IMR-90 (cell line): Measurements from ENCODE around the gene PHGDH. TPM values are rescaled to one million over a fixed set of nuclear protein-coding genes. Genes with fewer than 3 reads are reported as not detected.

Experiments
- ATAC-seq: fragments of 200-7000 bp; cut with Tn5 transposase; 2 replicates; pipeline ENCODE4 v1.9.1; 2020; ENCODE audit warnings: low read depth, mild to moderate bottlenecking, moderate library complexity
- BruUV-seq: library from RNA; stranded (reverse); fragments of 400-500 nt; replicated peaks from 2 replicates; lab custom pipeline; 2021; lab: Mats Ljungman, UMichigan
- CTCF ChIA-PET: fragments of 300-600 bp; formaldehyde crosslinking; extraction: SDS; loops from one replicate; lab custom pipeline; 2021; ENCODE audit warnings: antibody characterized with exemption; lab: Yijun Ruan, JAX
- POLR2A ChIA-PET: fragments of 300-600 bp; sonication (Branson Sonifier 250); formaldehyde crosslinking; loops from one replicate; lab custom pipeline; 2022; ENCODE audit warnings: antibody characterized with exemption; ENCODE audit not compliant: unreplicated experiment; lab: Charles Lee
- DNase-seq: peaks from one replicate; pipeline ENCODE4 v3.0.0; 2013
- H2AFZ ChIP-seq: replicated peaks from 2 replicates; pipeline ENCODE3; 2013; ENCODE audit warnings: low read length, mild to moderate bottlenecking; ENCODE audit not compliant: poor library complexity
- H2AK5ac ChIP-seq: 2 replicates; pipeline ENCODE4 v1.6.1; 2013; ENCODE audit warnings: low read depth, low read length, inconsistent platforms
- H2AK9ac ChIP-seq: replicated peaks from 2 replicates; pipeline ENCODE3; 2013; ENCODE audit warnings: mild to moderate bottlenecking, low read depth, low read length, moderate library complexity; ENCODE audit not compliant: poor library complexity
- H2BK120ac ChIP-seq: 2 replicates; pipeline ENCODE4 v1.6.1; 2013; ENCODE audit warnings: low read depth, low read length, inconsistent platforms
- H2BK15ac ChIP-seq: 3 replicates; pipeline ENCODE4 v1.6.1; 2013; ENCODE audit warnings: low read depth, low read length, inconsistent platforms
- H2BK20ac ChIP-seq: 2 replicates; pipeline ENCODE4 v1.6.1; 2013; ENCODE audit warnings: low read depth, mild to moderate bottlenecking, inconsistent platforms, low read length, moderate library complexity
- H2BK5ac ChIP-seq: 2 replicates; pipeline ENCODE4 v1.6.1; 2013; ENCODE audit warnings: mild to moderate bottlenecking, low read depth, low read length, inconsistent platforms; ENCODE audit not compliant: poor library complexity, severe bottlenecking
- H3K14ac ChIP-seq: replicated peaks from 2 replicates; pipeline ENCODE4 v1.6.1; 2013; ENCODE audit warnings: low read depth, low read length, inconsistent platforms
- H3K18ac ChIP-seq: 2 replicates; pipeline ENCODE4 v1.6.1; 2013; ENCODE audit warnings: low read depth, low read length, control low read depth
- H3K23ac ChIP-seq: 2 replicates; pipeline ENCODE4 v1.6.1; 2013; ENCODE audit warnings: low read depth, low read length, inconsistent platforms
- H3K27ac ChIP-seq: 2 replicates; pipeline ENCODE4 v1.5.1; 2013; ENCODE audit warnings: mild to moderate bottlenecking, control low read depth, low read length; ENCODE audit not compliant: insufficient read depth
- H3K27me3 ChIP-seq: 2 replicates; pipeline ENCODE4 v1.6.1; 2013; ENCODE audit warnings: low read length; ENCODE audit not compliant: control insufficient read depth, insufficient read depth
- H3K36me3 ChIP-seq: 2 replicates; pipeline ENCODE4 v1.6.1; 2013; ENCODE audit warnings: low read length, mixed read lengths; ENCODE audit not compliant: control insufficient read depth, insufficient read depth
- H3K4ac ChIP-seq: 2 replicates; pipeline ENCODE4 v1.6.1; 2013; ENCODE audit warnings: low read depth, low read length, inconsistent platforms
- H3K4me1 ChIP-seq: 2 replicates; pipeline ENCODE4 v1.6.1; 2013; ENCODE audit warnings: low read length, mixed read lengths; ENCODE audit not compliant: control insufficient read depth, insufficient read depth
- H3K4me2 ChIP-seq: 2 replicates; pipeline ENCODE4 v1.6.1; 2013; ENCODE audit warnings: low read depth, mild to moderate bottlenecking, control low read depth, low read length, moderate library complexity
- H3K4me3 ChIP-seq: 2 replicates; pipeline ENCODE4 v1.5.1; 2013; ENCODE audit warnings: low read depth, mild to moderate bottlenecking, control low read depth, low read length, moderate library complexity; ENCODE audit not compliant: insufficient read depth
- H3K56ac ChIP-seq: 2 replicates; pipeline ENCODE4 v1.6.1; 2013; ENCODE audit warnings: low read length, inconsistent platforms; ENCODE audit not compliant: insufficient read depth; ENCODE audit errors: extremely low read depth
- H3K79me1 ChIP-seq, 2 experiments: 2 replicates each; pipeline ENCODE4 v1.6.1; 2013; ENCODE audit warnings: low read length in 2 of 2, inconsistent platforms in 1 of 2, low read depth in 1 of 2
- H3K9ac ChIP-seq: 2 replicates; pipeline ENCODE4 v1.6.1; 2013; ENCODE audit warnings: low read depth, low read length, control low read depth
- H3K9me1 ChIP-seq: 2 replicates; pipeline ENCODE4 v1.6.1; 2013; ENCODE audit warnings: low read length, inconsistent platforms; ENCODE audit not compliant: insufficient read depth
- H3K9me3 ChIP-seq: 2 replicates; pipeline ENCODE4 v1.6.1; 2013; ENCODE audit warnings: low read length; ENCODE audit not compliant: control insufficient read depth, insufficient read depth
- H4K20me1 ChIP-seq: 2 replicates; pipeline ENCODE4 v1.6.1; 2013; ENCODE audit warnings: low read length, inconsistent platforms; ENCODE audit not compliant: insufficient read depth
- H4K5ac ChIP-seq: 2 replicates; pipeline ENCODE4 v1.6.1; 2013; ENCODE audit warnings: mild to moderate bottlenecking, low read depth, low read length, control low read depth
- H4K8ac ChIP-seq, 2 experiments: 2 replicates each; pipeline ENCODE4 v1.6.1; 2013; ENCODE audit warnings: low read depth in 2 of 2, low read length in 2 of 2, control low read depth in 1 of 2, inconsistent platforms in 1 of 2
- H4K91ac ChIP-seq: 2 replicates; pipeline ENCODE4 v1.6.1; 2013; ENCODE audit warnings: low read depth, low read length, inconsistent platforms; ENCODE audit not compliant: insufficient read depth
- CEBPB ChIP-seq: IDR thresholded peaks from 2 replicates; pipeline ENCODE4 v1.6.1; 2012; ENCODE audit warnings: low read depth, low read length, improper control_type of control experiment
- CHD1 ChIP-seq: IDR thresholded peaks from 2 replicates; pipeline ENCODE4 v1.6.1; 2012; ENCODE audit warnings: low read depth, low read length, improper control_type of control experiment
- FOS ChIP-seq: fragments of 150-350 bp; IDR thresholded peaks from 2 replicates; pipeline ENCODE4 v1.6.1; 2016; ENCODE audit warnings: low read depth, low read length
- MAFK ChIP-seq: IDR thresholded peaks from 2 replicates; pipeline ENCODE4 v1.6.1; 2012; ENCODE audit warnings: low read depth, low read length, improper control_type of control experiment
- MXI1 ChIP-seq: IDR thresholded peaks from 2 replicates; pipeline ENCODE4 v1.6.1; 2012; ENCODE audit warnings: low read depth, mild to moderate bottlenecking, low read length, moderate library complexity, borderline replicate concordance
- NFE2L2 ChIP-seq: fragments of 150-350 bp; IDR thresholded peaks from 2 replicates; pipeline ENCODE4 v1.6.1; 2016; ENCODE audit warnings: low read depth, mild to moderate bottlenecking, low read length
- POLR2A ChIP-seq: IDR thresholded peaks from 2 replicates; pipeline ENCODE4 v1.6.1; 2012; ENCODE audit warnings: mild to moderate bottlenecking, low read depth, low read length
- RAD21 ChIP-seq: IDR thresholded peaks from 2 replicates; pipeline ENCODE4 v1.6.1; 2012; ENCODE audit warnings: low read length, improper control_type of control experiment
- RCOR1 ChIP-seq: IDR thresholded peaks from 2 replicates; pipeline ENCODE4 v1.6.1; 2012; ENCODE audit warnings: mild to moderate bottlenecking, low read length, improper control_type of control experiment; ENCODE audit not compliant: insufficient replicate concordance
- RFX5 ChIP-seq: IDR thresholded peaks from 2 replicates; pipeline ENCODE4 v1.8.0; 2012; ENCODE audit warnings: low read depth, mild to moderate bottlenecking, low read length, moderate library complexity
- SMC3 ChIP-seq: fragments of 150-350 bp; IDR thresholded peaks from 2 replicates; pipeline ENCODE4 v1.6.1; 2016; ENCODE audit warnings: low read depth, mild to moderate bottlenecking, antibody characterized with exemption, low read length, moderate library complexity
- WGBS, 2 experiments: methylation state at CpG; one replicate each; pipeline versions ENCODE4 v1.1.5 to v1.1.7; 2013; ENCODE audit warnings: missing lambda C conversion rate in 2 of 2; ENCODE audit not compliant: insufficient read length in 1 of 2; ENCODE audit errors: extremely low coverage in 2 of 2; 5-methylcytosine and 5-hydroxymethylcytosine counted together
- dilution Hi-C: fragments of 300-500 bp; cut with HindIII; formaldehyde crosslinking; loops from one replicate; pipeline ENCODE4 v1.14.3; 2018; ENCODE audit warnings: low sequenced_read_pairs; ENCODE audit not compliant: unreplicated experiment
- in situ Hi-C: fragments of 300-500 bp; cut with MboI; formaldehyde crosslinking; loops from 3 replicates; pipeline ENCODE4 v1.14.3; 2019; ENCODE audit warnings: low sequenced_read_pairs, inconsistent platforms, mixed read lengths
- intact Hi-C: fragments of 100-400 bp; cut with micrococcal nuclease; formaldehyde crosslinking; loops from 2 replicates; pipeline ENCODE4 v1.10.0; 2022
- polyA plus RNA-seq, 3 experiments: library from polyadenylated mRNA; depleted of rRNA; stranded (reverse); fragments of >200 nt; gene quantifications; 2 replicates each; pipeline ENCODE4 v1.2.3, GENCODE V29; 2012; ENCODE audit warnings: low replicate concordance in 1 of 3
- total RNA-seq: library from RNA; depleted of rRNA; stranded (reverse); fragments of >200 nt; gene quantifications from 2 replicates; pipeline ENCODE4 v1.2.3, GENCODE V29; 2012
- TF ChIP-seq, protein P1 (sequence below): conservative IDR thresholded peaks from 2 replicates; pipeline ENCODE4 v1.5.1; 2012; ENCODE audit warnings: mild to moderate bottlenecking, low read depth, low read length, improper control_type of control experiment
- TF ChIP-seq, protein P2 (sequence below): fragments of 150-350 bp; IDR thresholded peaks from 2 replicates; pipeline ENCODE4 v1.6.1; 2016; ENCODE audit warnings: low read depth, mild to moderate bottlenecking, low read length, moderate library complexity, borderline replicate concordance

Gene PHGDH
- total and polyA plus RNA-seq, 2 of the 4 experiments (the other 2 are of a cell fraction) = 87.9 to 331 TPM

- Histone ChIP-seq H3K14ac (no peak overlapping the region), H3K36me3 (peaks cover 83% of the 10 kb centered on the region), H3K4me3 (no peak overlapping the region), H2BK5ac (no peak overlapping the region), H3K9ac (no peak overlapping the region), H2BK20ac (no peak overlapping the region), H3K18ac (no peak overlapping the region), H3K9me3 (no peaks in the 10 kb centered on the region), H2AK9ac (no peak overlapping the region), H3K4me2 (no peak overlapping the region), H4K20me1 (0 out of 2 replicates have a peak, but pooled peaks cover 3% of the 10 kb centered on the region), H3K4me1 (peaks cover 7% of the 10 kb centered on the region; the same call in 1 of the 2 replicates), H2BK15ac (no peak overlapping the region), H4K91ac (no peak overlapping the region), H4K5ac (no peak overlapping the region), H3K79me1 (peaks cover 0 to 4% of the 10 kb centered on the region in 2 experiments; a peak in 2 of 4 replicates), H3K23ac (no peak overlapping the region), H2AFZ (no peak overlapping the region), H2AK5ac (no peak overlapping the region), H3K4ac (no peak overlapping the region), H3K27me3 (no peaks in the 10 kb centered on the region), H3K27ac (no peak overlapping the region), H3K56ac (no peak overlapping the region), H2BK120ac (no peak overlapping the region), H4K8ac (no peak overlapping the region), H3K9me1 (peaks cover 2% of the 10 kb centered on the region; the same call in 1 of the 2 replicates)
- dilution Hi-C loops = no loop called here
- ChIA-PET POLR2A (no interaction called here), CTCF (no interaction called here)
- intact Hi-C loops = no loop called here
- no peak for ATAC-seq
- in situ Hi-C loops = loop anchor here (10.0 kb wide), 1 partner anchor 186 kb away; no protein-coding TSS in a partner anchor
- WGBS, 2 experiments = 100% methylated on average over 1 of the region's 6 CpGs; no CpG with 5 or more reads in 1 of the 2 experiments
- BruUV-seq = no TSS peak
- TF ChIP-seq, protein P1, sequence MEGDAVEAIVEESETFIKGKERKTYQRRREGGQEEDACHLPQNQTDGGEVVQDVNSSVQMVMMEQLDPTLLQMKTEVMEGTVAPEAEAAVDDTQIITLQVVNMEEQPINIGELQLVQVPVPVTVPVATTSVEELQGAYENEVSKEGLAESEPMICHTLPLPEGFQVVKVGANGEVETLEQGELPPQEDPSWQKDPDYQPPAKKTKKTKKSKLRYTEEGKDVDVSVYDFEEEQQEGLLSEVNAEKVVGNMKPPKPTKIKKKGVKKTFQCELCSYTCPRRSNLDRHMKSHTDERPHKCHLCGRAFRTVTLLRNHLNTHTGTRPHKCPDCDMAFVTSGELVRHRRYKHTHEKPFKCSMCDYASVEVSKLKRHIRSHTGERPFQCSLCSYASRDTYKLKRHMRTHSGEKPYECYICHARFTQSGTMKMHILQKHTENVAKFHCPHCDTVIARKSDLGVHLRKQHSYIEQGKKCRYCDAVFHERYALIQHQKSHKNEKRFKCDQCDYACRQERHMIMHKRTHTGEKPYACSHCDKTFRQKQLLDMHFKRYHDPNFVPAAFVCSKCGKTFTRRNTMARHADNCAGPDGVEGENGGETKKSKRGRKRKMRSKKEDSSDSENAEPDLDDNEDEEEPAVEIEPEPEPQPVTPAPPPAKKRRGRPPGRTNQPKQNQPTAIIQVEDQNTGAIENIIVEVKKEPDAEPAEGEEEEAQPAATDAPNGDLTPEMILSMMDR = no peak
- no peak for TF ChIP-seq RCOR1
- no peak for TF ChIP-seq FOS
- no peak for TF ChIP-seq POLR2A
- no peak for TF ChIP-seq NFE2L2
- TF ChIP-seq MXI1 = no peak
- TF ChIP-seq, protein P2, sequence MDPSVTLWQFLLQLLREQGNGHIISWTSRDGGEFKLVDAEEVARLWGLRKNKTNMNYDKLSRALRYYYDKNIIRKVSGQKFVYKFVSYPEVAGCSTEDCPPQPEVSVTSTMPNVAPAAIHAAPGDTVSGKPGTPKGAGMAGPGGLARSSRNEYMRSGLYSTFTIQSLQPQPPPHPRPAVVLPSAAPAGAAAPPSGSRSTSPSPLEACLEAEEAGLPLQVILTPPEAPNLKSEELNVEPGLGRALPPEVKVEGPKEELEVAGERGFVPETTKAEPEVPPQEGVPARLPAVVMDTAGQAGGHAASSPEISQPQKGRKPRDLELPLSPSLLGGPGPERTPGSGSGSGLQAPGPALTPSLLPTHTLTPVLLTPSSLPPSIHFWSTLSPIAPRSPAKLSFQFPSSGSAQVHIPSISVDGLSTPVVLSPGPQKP = no peak
- TF ChIP-seq MAFK = no peak
- TF ChIP-seq CEBPB = no peak
- TF ChIP-seq RAD21 = no peak
- TF ChIP-seq SMC3 = no peak
- TF ChIP-seq RFX5 = no peak
- no peak for TF ChIP-seq CHD1
- no peak for DNase-seq
Observed at GRCh38 chr1:119739150-119739549, 27.4 kb downstream of the PHGDH start.
